22Rv1 (cell line): Measurements from ENCODE around the gene RPS26.

Experiments used
- H3K27ac ChIP-seq: fragments of 450-650 bp; 2 replicates; pipeline ENCODE4 v1.5.1; 2017
- CTCF ChIP-seq: fragments of 450-650 bp; IDR thresholded peaks from 2 replicates; pipeline ENCODE4 v1.5.1; 2017; ENCODE audit warnings: mild to moderate bottlenecking
- ZFX ChIP-seq: fragments of 450-650 bp; IDR thresholded peaks from 2 replicates; pipeline ENCODE4 v1.6.1; 2017; ENCODE audit warnings: antibody characterized with exemption, borderline replicate concordance

RPS26 gene

GRCh38 chr12:56041552-56042429 is at the start of gene RPS26:
RPS26 (plus strand) TSS chr12:56041918; CDS start chr12:56042167, 249 bp downstream.
- H3K27ac ChIP-seq, result peak within 1 kb of the TSS; percentile 92
- TF ChIP-seq ZFX, result no peak
- peak; percentile 90 for TF ChIP-seq CTCF

- TF ChIP-seq ZFX, result no peak
- peak overlapping the region; percentile 19 for H3K27ac ChIP-seq
Measured at GRCh38 chr12:55993230-55993853, 48.4 kb upstream of the RPS26 start.

- H3K27ac ChIP-seq, result peak overlapping the region; percentile 97; the same call in 1 of the 2 replicates
Measured at GRCh38 chr12:55995366-55995765, 46.4 kb upstream of the RPS26 start.

GRCh38 chr12:55996201-55996714 is 45.5 kb upstream of the RPS26 start:
- H3K27ac ChIP-seq, result peak overlapping the region; percentile 97

More at GRCh38 chr12:55995366-55995765, 46.4 kb upstream of the RPS26 start:
- TF ChIP-seq CTCF, result no peak
- no peak for TF ChIP-seq ZFX

GRCh38 chr12:55996715-55997534 is 44.8 kb upstream of the RPS26 start, which contains the start of gene SUOX:
SUOX (plus strand) TSS chr12:55997276; CDS start chr12:56002222, 4,946 bp downstream.
- TF ChIP-seq ZFX, result no peak
- no peak for TF ChIP-seq CTCF
- H3K27ac ChIP-seq, result peak within 1 kb of the TSS; percentile 97

More at GRCh38 chr12:55996201-55996714, 45.5 kb upstream of the RPS26 start:
- TF ChIP-seq ZFX (no peak), CTCF (peak; percentile 98)

GRCh38 chr12:55997535-55997859 is 44.2 kb upstream of the RPS26 start:
- no peak for TF ChIP-seq ZFX
- TF ChIP-seq CTCF, result no peak

GRCh38 chr12:55999522-55999921 is 42.2 kb upstream of the RPS26 start:
- H3K27ac ChIP-seq, result peak overlapping the region; percentile 97

More at GRCh38 chr12:55997535-55997859, 44.2 kb upstream of the RPS26 start:
- H3K27ac ChIP-seq, result peak overlapping the region; percentile 97
